ENCODE data around the gene PTPRO. TPM values are rescaled to one million over a fixed set of nuclear protein-coding genes. Genes with fewer than 3 reads are reported as not detected.

Gene PTPRO
- total RNA-seq, 1 experiment from 2014 or later, result not detected

GRCh38 chr12:15632708-15633107, 310.4 kb downstream of the PTPRO start:
- ChIA-PET CTCF (no interaction called here), POLR2A (ENCODE audit: unreplicated experiment) (no interaction called here)
- Histone ChIP-seq H3K79me2 (ENCODE audit: low read length) (no peaks in the 10 kb centered on the region), H3F3A (ENCODE audit: low read length, unreplicated experiment) (peaks cover 4% of the 10 kb centered on the region), H3K4me3 (ENCODE audit: low read length) (no peak overlapping the region), H3K27me3 (ENCODE audit: low read length) (no peaks in the 10 kb centered on the region), H4K20me1 (ENCODE audit: low read length) (no peaks in the 10 kb centered on the region), H3K27ac (ENCODE audit: low read length) (peak overlapping the region; percentile 47), H3K4me2 (ENCODE audit: low read length) (no peak overlapping the region), H3K9me2 (replicated peaks; ENCODE audit: low read length) (no peaks in the 10 kb centered on the region), H3K36me3 (ENCODE audit: low read depth, low read length) (0 out of 2 replicates have a peak, but pooled peaks cover 4% of the 10 kb centered on the region), H3K4me1 (ENCODE audit: insufficient read depth, low read length) (peaks cover 71% of the 10 kb centered on the region), H2AFZ (ENCODE audit: low read length) (no peak overlapping the region), H3K9me3 (ENCODE audit: low read length) (no peaks in the 10 kb centered on the region), H3K9ac (ENCODE audit: low read length) (peak overlapping the region; percentile 28; the same call in 1 of the 2 replicates)
- no TSS peak for BruUV-seq (replicated peaks)
- DNase-seq (no peak), ATAC-seq (no peak)
- intact Hi-C loops (cut with micrococcal nuclease), result no loop called here
- TF ChIP-seq EZH2phosphoT487 (IDR thresholded peaks at IDR 0.05; ENCODE audit: borderline replicate concordance, low read length) (no peak), EZH2 (IDR thresholded peaks at IDR 0.05; ENCODE audit: low read length, unreplicated experiment) (no peak)

- H3K36me3 ChIP-seq (ENCODE audit: low read depth, low read length), result 0 out of 2 replicates have a peak, but pooled peaks cover 4% of the 10 kb centered on the region
- TF ChIP-seq, protein P1, sequence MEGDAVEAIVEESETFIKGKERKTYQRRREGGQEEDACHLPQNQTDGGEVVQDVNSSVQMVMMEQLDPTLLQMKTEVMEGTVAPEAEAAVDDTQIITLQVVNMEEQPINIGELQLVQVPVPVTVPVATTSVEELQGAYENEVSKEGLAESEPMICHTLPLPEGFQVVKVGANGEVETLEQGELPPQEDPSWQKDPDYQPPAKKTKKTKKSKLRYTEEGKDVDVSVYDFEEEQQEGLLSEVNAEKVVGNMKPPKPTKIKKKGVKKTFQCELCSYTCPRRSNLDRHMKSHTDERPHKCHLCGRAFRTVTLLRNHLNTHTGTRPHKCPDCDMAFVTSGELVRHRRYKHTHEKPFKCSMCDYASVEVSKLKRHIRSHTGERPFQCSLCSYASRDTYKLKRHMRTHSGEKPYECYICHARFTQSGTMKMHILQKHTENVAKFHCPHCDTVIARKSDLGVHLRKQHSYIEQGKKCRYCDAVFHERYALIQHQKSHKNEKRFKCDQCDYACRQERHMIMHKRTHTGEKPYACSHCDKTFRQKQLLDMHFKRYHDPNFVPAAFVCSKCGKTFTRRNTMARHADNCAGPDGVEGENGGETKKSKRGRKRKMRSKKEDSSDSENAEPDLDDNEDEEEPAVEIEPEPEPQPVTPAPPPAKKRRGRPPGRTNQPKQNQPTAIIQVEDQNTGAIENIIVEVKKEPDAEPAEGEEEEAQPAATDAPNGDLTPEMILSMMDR (conservative IDR thresholded peaks at IDR 0.05; ENCODE audit: low read depth, low read length), result no peak
- no peak for TF ChIP-seq EZH2phosphoT487 (IDR thresholded peaks at IDR 0.05; ENCODE audit: borderline replicate concordance, low read length)
- TF ChIP-seq EZH2 (IDR thresholded peaks at IDR 0.05; ENCODE audit: low read length, unreplicated experiment), result no peak
- intact Hi-C loops (cut with micrococcal nuclease), result no loop called here
- H3K9me2 ChIP-seq (replicated peaks; ENCODE audit: low read length), result no peaks in the 10 kb centered on the region
- H3K27ac ChIP-seq (ENCODE audit: low read length), result peak overlapping the region; percentile 47
- H3K9ac ChIP-seq (ENCODE audit: low read length), result peak overlapping the region; percentile 28; the same call in 1 of the 2 replicates
- H3F3A ChIP-seq (ENCODE audit: low read length, unreplicated experiment), result peaks cover 4% of the 10 kb centered on the region
- ATAC-seq (no peak), DNase-seq (no peak)
- no peaks in the 10 kb centered on the region for H3K27me3 ChIP-seq (ENCODE audit: low read length)
- H3K79me2 ChIP-seq (ENCODE audit: low read length), result no peaks in the 10 kb centered on the region
- POLR2A ChIA-PET (ENCODE audit: unreplicated experiment), result no interaction called here
- peaks cover 71% of the 10 kb centered on the region for H3K4me1 ChIP-seq (ENCODE audit: insufficient read depth, low read length)
- H3K4me2 ChIP-seq (ENCODE audit: low read length), result no peak overlapping the region
- H4K20me1 ChIP-seq (ENCODE audit: low read length), result no peaks in the 10 kb centered on the region
- H3K9me3 ChIP-seq (ENCODE audit: low read length), result no peaks in the 10 kb centered on the region
- no peak overlapping the region for H2AFZ ChIP-seq (ENCODE audit: low read length)
- H3K4me3 ChIP-seq (ENCODE audit: low read length), result no peak overlapping the region
- CTCF ChIA-PET, result no interaction called here
- BruUV-seq (replicated peaks), result no TSS peak
Measured at GRCh38 chr12:15633201-15633600, 310.9 kb downstream of the PTPRO start.

- ChIA-PET POLR2A (ENCODE audit: unreplicated experiment) (no interaction called here), CTCF (no interaction called here)
- H3K4me2 ChIP-seq (ENCODE audit: low read length), result no peak overlapping the region
- H3K9me3 ChIP-seq (ENCODE audit: low read length), result no peaks in the 10 kb centered on the region
- no peak overlapping the region for H2AFZ ChIP-seq (ENCODE audit: low read length)
- H4K20me1 ChIP-seq (ENCODE audit: low read length), result no peaks in the 10 kb centered on the region
- intact Hi-C loops (cut with micrococcal nuclease), result no loop called here
- no peak overlapping the region for H3K4me3 ChIP-seq (ENCODE audit: low read length)
- ATAC-seq (no peak), DNase-seq (no peak)
- H3K4me1 ChIP-seq (ENCODE audit: insufficient read depth, low read length), result peaks cover 74% of the 10 kb centered on the region
- H3K9me2 ChIP-seq (replicated peaks; ENCODE audit: low read length), result no peaks in the 10 kb centered on the region
- no peak overlapping the region; the same call in 1 of the 2 replicates for H3K9ac ChIP-seq (ENCODE audit: low read length)
- TF ChIP-seq EZH2phosphoT487 (IDR thresholded peaks at IDR 0.05; ENCODE audit: borderline replicate concordance, low read length), result no peak
- TF ChIP-seq, protein P1 (conservative IDR thresholded peaks at IDR 0.05; ENCODE audit: low read depth, low read length), result no peak
- TF ChIP-seq EZH2 (IDR thresholded peaks at IDR 0.05; ENCODE audit: low read length, unreplicated experiment), result no peak
- H3F3A ChIP-seq (ENCODE audit: low read length, unreplicated experiment), result peaks cover 4% of the 10 kb centered on the region
- no peaks in the 10 kb centered on the region for H3K27me3 ChIP-seq (ENCODE audit: low read length)
- BruUV-seq (replicated peaks), result no TSS peak
- peak overlapping the region; percentile 47 for H3K27ac ChIP-seq (ENCODE audit: low read length)
- 0 out of 2 replicates have a peak, but pooled peaks cover 4% of the 10 kb centered on the region for H3K36me3 ChIP-seq (ENCODE audit: low read depth, low read length)
- H3K79me2 ChIP-seq (ENCODE audit: low read length), result no peaks in the 10 kb centered on the region
Measured at GRCh38 chr12:15634010-15634683, 311.8 kb downstream of the PTPRO start.
